Retina (tissue), 1 donor: Measurements from ENCODE around the gene MGAT4C.
A peak's percentile ranks its signal among the peaks of the same experiment; 100 is the strongest.
"Not testable (repeated sequence)": the region's sequence is repeated elsewhere in the genome, so short reads cannot be mapped to it uniquely, and the experiment has no call there.

Experiments used
- DNase-seq: peaks from one replicate; pipeline ENCODE4 v3.0.0-alpha.2; 2016

The MGAT4C gene

GRCh38 chr12:86122846-86123468, 133.2 kb downstream of the MGAT4C start:
- no peak for DNase-seq

GRCh38 chr12:86118161-86118560, 138.0 kb downstream of the MGAT4C start:
- no peak for DNase-seq

- no peak for DNase-seq
These were observed 138.5 kb downstream of the MGAT4C start for GRCh38 chr12:86117711-86118110.

DNA sequence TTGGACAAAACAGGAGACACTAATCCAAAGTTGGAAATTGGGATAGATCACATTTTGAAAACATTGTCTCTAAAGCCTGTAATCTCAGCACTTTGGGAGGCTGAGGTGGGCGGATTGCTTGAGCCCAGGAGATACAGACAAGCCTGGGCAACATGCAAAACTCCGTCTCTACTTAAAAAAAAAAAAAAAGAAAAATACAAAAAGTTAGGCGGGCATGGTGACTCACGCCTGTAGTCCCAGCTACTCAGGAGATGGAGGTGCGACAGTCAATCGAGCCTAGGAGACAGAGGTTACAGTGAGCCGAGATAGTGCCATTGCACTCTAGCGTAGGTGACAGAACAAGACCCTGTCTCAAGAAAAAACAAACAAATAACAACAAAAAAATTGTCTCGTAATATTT, 152.1 kb downstream of the MGAT4C start:
- no peak for DNase-seq

DNA sequence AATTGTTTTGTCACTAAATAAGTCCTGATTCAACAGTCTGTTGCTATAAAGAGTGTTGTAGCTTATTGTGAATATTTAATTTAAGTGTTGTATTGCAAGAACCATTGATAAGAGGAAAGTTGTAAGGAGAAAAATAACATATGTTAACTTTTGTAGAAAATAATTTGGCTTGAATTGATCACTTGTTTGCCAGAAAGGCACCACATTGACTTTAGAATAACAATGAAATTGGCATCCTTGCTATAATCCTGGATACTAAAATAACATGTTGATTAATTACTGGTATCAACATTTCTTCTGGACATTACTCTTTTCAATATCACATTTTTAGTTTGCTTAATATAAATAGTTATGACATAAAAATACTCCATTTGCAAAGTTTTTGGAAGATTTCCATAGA, 159.0 kb downstream of the MGAT4C start:
- DNase-seq: no peak

DNA sequence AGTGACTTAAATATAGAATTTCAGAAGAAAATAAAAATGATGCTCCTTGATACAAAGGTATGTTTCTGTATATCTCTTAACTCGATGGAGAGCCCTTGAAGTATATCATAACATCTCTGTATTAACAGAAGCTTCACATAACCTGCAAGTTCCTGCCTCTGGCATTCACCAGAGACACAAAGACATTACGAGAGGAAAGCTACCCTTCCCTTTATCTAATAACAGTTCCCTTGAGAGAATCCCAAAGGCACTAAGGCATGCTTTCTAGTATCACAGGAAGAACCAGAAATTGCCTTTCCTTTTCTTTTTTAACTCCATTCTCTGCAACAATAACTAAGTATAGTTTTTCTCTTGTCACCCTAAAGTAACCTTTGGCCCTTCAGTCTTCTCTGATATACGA, 164.5 kb downstream of the MGAT4C start:
- no peak for DNase-seq

GRCh38 chr12:86081843-86082242, 174.3 kb downstream of the MGAT4C start:
- DNase-seq: no peak

- DNase-seq: not testable (repeated sequence)
These were observed 197.1 kb downstream of the MGAT4C start for GRCh38 chr12:86059052-86059451.

DNA sequence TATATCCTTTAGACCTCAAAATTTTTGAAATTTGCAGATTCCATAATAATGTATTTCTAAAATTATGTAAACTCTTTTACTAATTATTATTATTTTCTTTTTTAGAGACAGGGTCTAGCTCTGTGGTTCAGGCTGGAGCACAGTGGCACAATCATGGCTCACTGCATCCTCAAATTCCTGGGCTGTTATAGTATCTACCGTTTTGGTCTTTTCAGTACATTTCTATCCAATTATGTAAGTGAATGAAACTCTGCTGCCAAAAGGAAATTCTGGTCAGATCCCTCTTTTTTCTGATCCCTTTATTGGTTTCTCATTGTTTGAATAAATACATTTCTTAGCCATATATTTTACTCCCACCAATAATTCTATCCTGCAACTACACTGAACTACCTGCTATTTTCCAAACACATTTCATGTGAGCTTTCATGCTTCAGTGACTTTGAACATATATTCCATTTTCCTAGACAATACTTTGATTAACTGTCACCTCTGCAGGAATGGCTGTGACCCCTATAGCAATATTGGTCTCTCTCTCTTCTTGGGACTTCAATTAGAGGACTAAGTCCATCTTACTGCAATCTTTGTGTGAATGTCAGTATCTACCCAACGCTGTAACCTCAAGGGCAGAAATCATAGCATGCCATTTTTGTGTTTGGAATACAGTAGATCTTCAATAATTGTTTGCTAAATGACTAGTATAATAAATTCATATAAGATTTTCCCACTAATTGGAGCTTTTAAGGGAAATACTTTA, 198.9 kb downstream of the MGAT4C start:
- DNase-seq: peak; percentile 7

- peak; percentile 17 for DNase-seq
These were observed 203.3 kb downstream of the MGAT4C start for GRCh38 chr12:86052921-86053320.

GRCh38 chr12:86050010-86050409, 206.2 kb downstream of the MGAT4C start:
- DNase-seq: no peak

DNA sequence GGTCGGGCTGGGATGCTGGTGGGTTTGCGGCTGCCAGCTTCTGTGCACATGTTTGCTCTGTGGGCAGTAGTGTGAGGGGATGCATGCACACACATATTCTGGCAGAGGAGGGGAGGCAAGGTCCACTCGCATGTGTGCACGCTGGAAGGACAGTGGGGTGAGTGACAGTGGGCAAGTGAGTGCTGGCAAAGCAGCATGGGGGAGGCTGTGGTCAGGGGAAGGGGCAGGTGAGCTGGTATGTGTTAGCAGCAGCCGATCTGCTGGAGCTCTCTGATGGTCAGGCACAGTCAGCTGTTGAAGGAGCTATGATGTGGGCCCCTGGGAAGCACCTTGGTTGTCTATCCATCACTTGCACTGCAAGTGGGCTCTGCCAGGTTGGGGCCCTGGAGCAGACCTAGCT, 211.8 kb downstream of the MGAT4C start:
- DNase-seq: no peak

DNA sequence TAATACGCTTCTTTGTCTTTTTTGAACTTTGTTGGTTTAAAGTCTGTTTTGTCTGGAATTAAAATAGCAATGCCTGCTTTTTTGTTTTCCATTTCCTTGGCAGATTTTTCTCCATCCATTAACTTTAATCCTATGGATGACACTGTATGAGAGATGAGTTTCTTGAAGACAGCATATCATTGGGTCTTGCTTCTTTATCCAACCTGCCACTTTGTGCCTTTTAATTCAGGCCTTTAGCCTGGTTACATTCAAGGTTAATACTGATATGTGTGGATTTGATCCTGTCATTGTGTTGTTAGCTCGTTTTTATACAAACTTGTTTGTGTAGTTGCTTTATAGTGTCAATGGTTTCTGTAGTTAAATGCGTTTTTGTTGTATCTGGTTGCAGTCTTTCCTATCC, 214.1 kb downstream of the MGAT4C start:
- DNase-seq: no peak

DNA sequence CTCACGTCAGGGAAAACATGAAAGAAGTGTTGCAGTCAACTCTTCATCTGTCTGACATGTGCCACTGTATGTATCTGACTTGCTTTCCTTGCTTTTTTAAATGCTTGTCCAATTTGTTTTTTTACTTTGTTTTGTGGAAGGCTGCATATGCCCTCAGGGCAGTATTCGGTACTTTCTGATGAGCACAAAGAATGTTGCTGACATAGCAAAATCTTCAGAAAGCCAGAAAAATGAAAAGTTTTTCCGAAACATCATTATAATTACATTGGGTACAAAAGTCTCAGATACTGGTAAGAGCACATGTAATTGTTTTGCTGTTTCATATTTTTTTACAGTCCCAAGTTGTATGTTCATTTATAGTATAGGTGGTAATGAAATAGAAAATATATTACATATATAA, 237.8 kb downstream of the MGAT4C start:
- no peak for DNase-seq

DNA sequence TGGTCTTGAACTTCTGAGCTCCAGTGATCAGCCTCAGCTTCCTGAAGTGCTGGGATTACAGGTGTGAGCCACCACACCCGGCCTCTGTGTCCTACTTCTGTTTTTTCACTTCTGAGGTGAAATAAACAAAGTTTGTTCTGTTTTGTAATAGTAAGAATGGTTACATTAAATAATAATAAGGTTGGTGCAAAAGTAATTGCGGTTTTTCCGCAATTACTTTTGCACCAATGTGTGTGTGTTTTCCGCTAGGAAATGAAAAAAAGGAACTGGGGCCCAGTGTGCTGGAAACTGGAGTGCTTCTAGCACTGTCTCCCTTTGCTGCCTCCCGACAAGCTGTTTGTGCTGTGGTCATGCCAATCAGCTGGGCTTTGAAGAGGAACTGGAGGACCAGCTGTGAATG, 241.2 kb downstream of the MGAT4C start:
- peak; percentile 29 for DNase-seq

DNA sequence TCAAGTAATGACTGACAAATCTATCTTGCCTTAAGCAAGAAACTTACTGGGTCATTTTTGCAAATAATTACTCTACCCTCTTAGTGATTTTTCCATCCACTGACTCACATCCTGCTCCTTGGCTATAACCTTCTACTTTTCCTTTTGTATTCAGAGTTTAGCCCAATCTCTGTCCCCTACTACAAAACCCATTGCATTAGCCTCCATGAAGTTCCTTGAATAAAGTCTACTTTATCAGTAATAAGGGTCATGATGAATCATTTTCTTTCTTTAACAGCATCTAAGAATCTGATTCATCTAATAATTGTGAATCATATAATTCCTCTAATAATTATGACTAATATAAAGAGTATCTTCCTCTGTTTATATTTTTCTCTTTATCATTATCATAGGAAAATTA, 249.5 kb downstream of the MGAT4C start:
- DNase-seq: no peak

DNA sequence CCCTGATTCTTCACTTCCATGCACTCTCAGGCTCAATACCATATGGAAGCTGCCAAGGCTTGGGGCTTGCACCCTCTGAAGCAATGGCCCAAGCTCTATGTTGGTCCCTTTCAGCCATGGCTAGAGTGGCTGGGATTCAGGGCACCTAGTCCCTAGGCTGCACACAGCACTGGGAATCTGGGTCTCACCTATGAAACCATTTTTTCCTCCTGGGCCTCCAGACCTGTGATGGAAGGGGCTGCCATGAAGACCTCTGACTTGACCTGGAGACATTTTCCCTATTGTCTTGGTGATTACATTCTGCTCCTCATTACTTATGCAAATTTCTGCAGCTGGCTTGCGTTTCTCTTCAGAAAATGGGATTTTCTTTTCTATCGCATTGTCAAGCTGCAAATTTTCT, 258.1 kb downstream of the MGAT4C start:
- DNase-seq: no peak

- DNase-seq: no peak
These were observed 259.9 kb downstream of the MGAT4C start for GRCh38 chr12:85996280-85996679.

DNA sequence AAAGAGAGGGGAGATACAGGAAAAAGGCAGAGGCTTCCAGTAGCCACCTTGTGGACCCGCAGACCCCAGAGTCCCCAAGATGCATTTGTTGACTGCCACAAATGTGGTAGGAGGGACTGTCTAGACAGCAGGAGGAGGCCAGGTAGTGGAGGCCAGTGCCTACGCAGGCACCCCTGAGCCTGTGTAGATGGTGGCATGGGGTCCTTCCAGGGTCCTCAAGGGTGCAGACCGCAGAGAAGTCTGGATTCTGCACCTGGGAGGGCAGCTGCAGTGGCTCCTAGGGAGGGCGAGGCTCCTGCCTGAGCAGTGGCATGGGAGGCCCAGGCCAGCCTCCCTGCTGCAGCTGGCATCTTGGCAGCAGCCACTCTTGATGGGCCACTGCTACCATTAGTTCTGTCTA, 262.4 kb downstream of the MGAT4C start:
- no peak for DNase-seq

DNA sequence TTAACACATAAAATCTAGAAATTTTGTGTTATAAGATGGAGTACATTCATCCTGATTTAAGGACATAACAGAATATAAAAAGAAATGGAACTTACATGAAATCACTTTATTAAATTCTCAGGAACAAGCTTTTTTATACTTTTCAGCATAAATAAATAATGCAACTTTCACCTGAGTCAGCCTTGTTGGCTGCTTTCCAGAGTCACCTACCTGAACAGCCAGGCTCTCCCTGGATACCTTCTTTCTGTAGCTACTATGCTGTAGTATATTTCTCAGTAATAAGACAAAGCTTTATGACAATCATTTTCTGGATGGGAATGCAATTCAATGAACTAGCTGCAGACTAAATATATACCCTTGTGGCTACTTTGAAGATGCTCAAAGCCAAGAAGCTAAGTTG, 270.2 kb downstream of the MGAT4C start:
- DNase-seq: no peak

GRCh38 chr12:85983601-85984000, 272.6 kb downstream of the MGAT4C start:
- no peak for DNase-seq

GRCh38 chr12:85979641-85980040, 276.6 kb downstream of the MGAT4C start:
- DNase-seq: no peak

- DNase-seq: no peak
These were observed 280.5 kb downstream of the MGAT4C start for GRCh38 chr12:85975716-85976115.

- no peak for DNase-seq
These were observed 284.4 kb downstream of the MGAT4C start for GRCh38 chr12:85971800-85972199.

- no peak for DNase-seq
These were observed 287.6 kb downstream of the MGAT4C start for GRCh38 chr12:85968606-85969005.
